ENCODE results near the gene DHODH. TPM values are rescaled to one million over a fixed set of nuclear protein-coding genes. Genes with fewer than 3 reads are reported as not detected.
"Not testable (repeated sequence)": the region's sequence is repeated elsewhere in the genome, so short reads cannot be mapped to it uniquely, and the experiment has no call there.

DHODH gene
- total RNA-seq, 4 donors from 2014 or later = 8.2 to 12.0 (median 9.3) TPM

DNA sequence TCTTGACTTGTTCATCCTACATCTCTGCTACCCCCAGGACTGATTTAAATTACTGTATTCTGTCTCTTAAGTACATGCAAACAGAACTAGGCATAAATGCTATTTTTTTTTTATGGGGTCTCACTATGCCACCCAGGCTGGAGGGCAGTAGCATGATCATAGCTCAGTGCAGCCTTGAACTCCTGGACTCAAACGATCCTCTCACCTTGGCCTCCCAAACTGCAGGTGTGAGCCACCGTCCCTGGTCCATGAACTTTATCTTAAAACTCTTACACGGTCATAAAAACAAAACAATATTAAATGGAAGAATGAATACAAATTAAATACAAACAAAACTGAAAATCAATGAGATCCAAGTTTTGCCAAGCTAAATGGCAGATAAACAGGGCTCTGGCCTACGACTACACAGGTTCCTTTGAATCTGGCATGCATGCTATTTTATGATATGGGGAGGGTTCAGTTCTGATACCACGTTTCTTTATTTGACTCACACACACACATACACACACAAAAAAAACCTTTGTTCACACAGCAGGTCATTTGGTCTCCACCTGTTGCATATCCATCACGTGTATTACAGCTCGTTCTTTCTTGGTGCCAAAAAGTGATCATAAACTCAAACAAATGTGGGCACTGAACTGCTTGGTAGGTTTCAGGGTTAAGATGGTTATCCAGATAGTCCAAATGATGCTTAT, 7.2 kb upstream of the DHODH start:
- no peaks in the 10 kb centered on the region for H3K4me1 ChIP-seq
- 61 to 71% methylated on average over 7 of the region's 7 CpGs for WGBS, 2 donors
- H3K36me3 ChIP-seq = no peaks in the 10 kb centered on the region
- H3K27ac ChIP-seq = no peak overlapping the region
- no peak for DNase-seq (ENCODE audit: low spot score in 2 of 2)
- H3K27me3 ChIP-seq = no peaks in the 10 kb centered on the region
- no peaks in the 10 kb centered on the region for H3K9me3 ChIP-seq
- TF ChIP-seq CTCF (IDR thresholded peaks at IDR 0.05) (no peak), EP300 (IDR thresholded peaks at IDR 0.05) (no peak), POLR2A (IDR thresholded peaks at IDR 0.05) (no peak)
- no peak overlapping the region for H3K4me3 ChIP-seq

- no peak overlapping the region for H3K27ac ChIP-seq
- H3K27me3 ChIP-seq = no peaks in the 10 kb centered on the region
- no peaks in the 10 kb centered on the region for H3K9me3 ChIP-seq
- 72 to 75% methylated on average over 1 of the region's 1 CpG for WGBS, 2 donors
- H3K4me3 ChIP-seq = no peak overlapping the region
- TF ChIP-seq EP300 (IDR thresholded peaks at IDR 0.05) (no peak), POLR2A (IDR thresholded peaks at IDR 0.05) (no peak), CTCF (IDR thresholded peaks at IDR 0.05) (no peak)
- no peak for DNase-seq (ENCODE audit: low spot score in 2 of 2)
- peaks cover 0 to under 1% (median 0%) of the 10 kb centered on the region in 4 donors for H3K4me1 ChIP-seq
- no peaks in the 10 kb centered on the region for H3K36me3 ChIP-seq
These were observed 5.9 kb upstream of the DHODH start for GRCh38 chr16:72002619-72003018.

GRCh38 chr16:72008065-72008423, 500 bp upstream of the DHODH start:
- not testable (repeated sequence) for H3K9me3 ChIP-seq; H3K27me3 ChIP-seq; DNase-seq (ENCODE audit: low spot score in 2 of 2)
- Histone ChIP-seq H3K36me3 (peaks cover 0 to 16% (median 0%) of the 10 kb centered on the region in 3 donors), H3K27ac (peak overlapping the region in 3 of 4 donors; percentile 35 to 52 (median 44)), H3K4me3 (peak overlapping the region in 3 of 4 donors; percentile 62 to 89 (median 74)), H3K4me1 (peaks cover 0 to 13% (median 0%) of the 10 kb centered on the region in 4 donors)
- peak in 1 of 5 experiments; percentile 9 for TF ChIP-seq CTCF (IDR thresholded peaks at IDR 0.05)
- 77 to 82% methylated on average over 9 of the region's 9 CpGs for WGBS, 2 donors

DNA sequence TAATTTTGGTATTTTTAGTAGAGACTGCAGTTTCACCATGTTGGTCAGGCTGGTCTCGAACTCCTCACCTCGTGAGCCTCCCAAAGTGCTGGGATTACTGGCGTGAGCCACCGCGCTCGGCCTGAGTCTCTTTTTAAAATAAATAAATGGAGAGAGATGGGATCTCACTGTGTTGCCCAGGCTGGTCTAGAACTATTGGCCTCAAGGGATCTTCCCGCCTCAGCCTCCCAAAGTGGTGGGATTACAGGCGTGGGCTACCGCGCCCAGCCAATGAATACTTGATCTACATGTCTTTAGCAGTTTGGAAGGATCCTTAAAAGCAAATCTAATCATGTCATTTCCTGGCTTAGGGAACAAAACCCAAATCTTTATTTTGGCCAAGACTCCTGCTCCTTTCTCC, 1.2 kb downstream of the DHODH start:
- Histone ChIP-seq H3K4me1 (peaks cover 0 to 26% (median 0%) of the 10 kb centered on the region in 4 donors), H3K4me3 (no peak overlapping the region), H3K27ac (no peak overlapping the region), H3K27me3 (no peaks in the 10 kb centered on the region), H3K9me3 (no peaks in the 10 kb centered on the region), H3K36me3 (peaks cover 0 to 30% (median 0%) of the 10 kb centered on the region in 3 donors)
- TF ChIP-seq CTCF (IDR thresholded peaks at IDR 0.05) (no peak), EP300 (IDR thresholded peaks at IDR 0.05) (no peak), POLR2A (IDR thresholded peaks at IDR 0.05) (no peak)
- no peak for DNase-seq (ENCODE audit: low spot score in 2 of 2)
- 92 to 96% methylated on average over 10 of the region's 10 CpGs for WGBS, 2 donors

DNA sequence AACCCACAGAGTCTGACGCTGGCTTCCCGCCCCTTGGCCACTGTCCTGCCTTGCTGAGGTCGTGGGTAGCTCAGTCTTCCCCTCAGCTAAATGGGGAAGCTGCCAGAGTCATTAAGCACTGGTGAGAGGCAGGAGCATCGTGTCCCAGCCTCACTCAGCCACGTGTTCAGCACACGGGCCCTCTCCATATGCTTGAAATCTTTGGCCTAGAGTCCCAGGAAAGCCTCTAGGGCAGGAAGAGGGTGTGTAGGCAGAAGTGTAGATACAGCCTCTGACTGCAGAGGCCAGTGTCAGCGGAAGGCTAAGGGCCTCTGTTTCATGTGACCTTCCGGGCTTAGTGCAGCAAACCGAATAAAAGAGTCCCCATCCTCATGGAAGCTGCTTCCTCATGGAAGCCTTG, 4.1 kb downstream of the DHODH start:
- no peak overlapping the region for H3K4me3 ChIP-seq
- TF ChIP-seq CTCF (IDR thresholded peaks at IDR 0.05) = no peak
- no peak for TF ChIP-seq EP300 (IDR thresholded peaks at IDR 0.05)
- no peak for TF ChIP-seq POLR2A (IDR thresholded peaks at IDR 0.05)
- no peaks in the 10 kb centered on the region for H3K27me3 ChIP-seq
- 79 to 84% methylated on average over 7 to 9 of the region's 9 CpGs for WGBS, 2 donors
- H3K36me3 ChIP-seq = peaks cover 0 to 53% (median 0%) of the 10 kb centered on the region in 3 donors
- H3K27ac ChIP-seq = no peak overlapping the region
- H3K9me3 ChIP-seq = no peaks in the 10 kb centered on the region
- DNase-seq (ENCODE audit: low spot score in 2 of 2) = no peak
- peaks cover 0 to 32% (median 0%) of the 10 kb centered on the region in 4 donors for H3K4me1 ChIP-seq

Data from tibial nerve (tissue), 4 donors.